ENCODE results near the gene PSMD2.

PSMD2 gene

GRCh38 chr3:184343200-184343876, 44.3 kb downstream of the PSMD2 start:
- no peak for DNase-seq

GRCh38 chr3:184344579-184345316, 45.7 kb downstream of the PSMD2 start:
- no peak for DNase-seq

GRCh38 chr3:184345317-184346144, 46.5 kb downstream of the PSMD2 start:
- peak; percentile 73 to 88 for DNase-seq

GRCh38 chr3:184346480-184347190, 47.6 kb downstream of the PSMD2 start:
- no peak for DNase-seq

GRCh38 chr3:184347321-184348056, 48.4 kb downstream of the PSMD2 start:
- no peak for DNase-seq

- DNase-seq: no peak
Measured at GRCh38 chr3:184348057-184348382, 49.0 kb downstream of the PSMD2 start.

GRCh38 chr3:184349563-184350470, 50.8 kb downstream of the PSMD2 start:
- no peak for DNase-seq

- no peak for DNase-seq
Measured at GRCh38 chr3:184350618-184351017, 51.6 kb downstream of the PSMD2 start.

- no peak for DNase-seq
Measured at GRCh38 chr3:184351511-184352148, 52.6 kb downstream of the PSMD2 start.

DNA sequence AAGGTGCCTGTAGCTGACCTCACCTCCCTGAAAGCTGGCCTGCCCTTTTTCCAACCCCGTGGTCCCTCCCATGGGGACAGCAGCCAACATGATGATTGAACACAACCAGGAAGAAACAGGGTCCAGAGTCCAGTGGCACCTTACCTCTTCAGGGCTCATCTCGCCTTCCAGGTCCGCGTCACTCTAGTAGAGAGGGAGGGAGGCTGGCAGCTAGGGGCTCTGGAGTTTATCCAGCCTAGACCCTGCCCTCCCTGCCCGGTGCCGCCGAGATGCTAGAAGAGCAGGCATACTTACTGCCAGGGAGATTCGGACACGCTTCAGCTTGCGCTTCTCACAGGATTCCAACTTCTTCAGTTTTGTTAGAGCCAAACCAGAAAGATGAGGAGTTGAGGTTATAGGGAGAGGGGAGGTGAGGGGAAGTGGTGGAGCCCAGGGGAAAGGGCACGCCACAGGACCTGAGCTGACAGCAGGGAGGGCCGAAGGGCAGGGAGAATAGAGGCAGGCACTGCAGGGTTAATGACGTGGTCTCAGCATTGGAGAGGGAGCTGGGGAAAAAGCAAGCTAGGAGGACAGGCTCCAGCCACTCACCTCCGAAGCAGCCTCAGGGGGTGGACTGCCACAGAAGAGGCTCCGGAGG, 53.2 kb downstream of the PSMD2 start:
- no peak for DNase-seq

DNA sequence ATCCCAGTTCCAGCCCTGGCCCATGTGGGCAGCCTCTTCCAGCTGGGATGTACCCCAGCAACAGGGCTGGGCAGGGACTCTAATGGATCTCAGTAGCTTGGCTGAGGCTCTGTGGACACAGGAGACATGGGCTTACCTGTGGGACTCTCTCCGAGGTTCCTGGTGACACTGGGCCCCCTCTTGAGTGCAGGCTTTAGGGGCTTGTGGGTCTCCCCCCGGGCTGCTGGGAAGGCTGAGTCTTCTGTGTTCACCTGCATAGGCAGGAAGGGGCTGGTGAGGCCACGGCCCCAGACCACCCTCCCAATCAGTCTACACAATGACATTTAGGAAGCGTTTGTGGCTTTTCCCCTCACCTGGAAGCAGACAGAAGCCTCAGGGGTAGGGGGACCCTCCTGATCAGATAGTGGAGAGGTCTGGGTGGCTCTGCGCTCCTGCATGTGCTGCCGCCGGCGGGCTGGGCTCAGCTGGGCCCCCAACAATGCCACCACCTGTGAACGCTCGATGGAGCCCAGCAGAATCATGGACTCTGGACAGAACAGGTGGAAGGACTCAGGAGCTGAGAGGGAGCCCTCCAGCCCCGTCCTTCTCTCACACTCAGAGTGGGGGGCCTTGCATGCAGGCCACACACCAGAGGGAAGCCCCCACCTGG, 54.0 kb downstream of the PSMD2 start:
- no peak for DNase-seq

DNA sequence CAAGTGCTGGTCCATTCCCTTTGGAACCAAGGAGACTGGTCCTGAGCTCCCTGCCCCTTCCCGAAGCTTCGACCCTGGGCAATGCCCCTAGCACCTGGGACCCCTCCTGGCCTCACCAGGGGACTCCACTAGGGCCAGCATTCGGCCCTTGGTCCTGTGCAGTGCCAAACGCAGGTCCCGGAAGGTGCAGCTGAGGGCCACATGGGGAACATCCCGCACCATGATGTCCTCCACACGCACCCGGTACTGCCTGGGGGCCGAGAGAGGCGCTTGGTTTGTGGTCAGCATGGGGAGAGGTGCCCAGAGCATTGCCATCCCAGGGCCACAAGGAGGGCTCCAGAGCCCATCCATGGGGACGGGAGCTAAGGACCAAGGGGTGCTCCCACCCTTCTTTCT, 54.5 kb downstream of the PSMD2 start:
- no peak for DNase-seq

- peak; percentile 20 to 44 for DNase-seq
Measured at GRCh38 chr3:184354121-184354728, 55.2 kb downstream of the PSMD2 start.

DNA sequence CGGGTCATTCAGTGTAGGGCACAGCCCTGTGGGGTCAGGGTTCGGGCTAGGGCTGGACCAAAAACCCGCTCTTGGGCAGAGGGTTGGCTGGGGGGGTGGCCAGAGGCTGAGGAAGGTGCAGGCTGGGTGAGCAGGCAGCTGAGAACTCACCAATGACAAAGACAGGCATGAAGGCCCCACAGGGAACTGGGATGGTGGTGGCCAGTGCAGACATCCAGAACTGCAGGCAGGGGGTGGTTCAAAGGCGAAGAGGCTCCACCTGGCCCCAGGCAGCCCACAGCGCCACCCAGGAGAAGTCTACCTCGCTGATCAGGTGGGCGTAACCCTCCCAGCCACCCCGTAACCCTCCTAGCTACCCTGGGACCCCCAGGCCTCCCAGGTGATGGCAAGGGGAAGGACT, 55.7 kb downstream of the PSMD2 start:
- no peak for DNase-seq

DNA sequence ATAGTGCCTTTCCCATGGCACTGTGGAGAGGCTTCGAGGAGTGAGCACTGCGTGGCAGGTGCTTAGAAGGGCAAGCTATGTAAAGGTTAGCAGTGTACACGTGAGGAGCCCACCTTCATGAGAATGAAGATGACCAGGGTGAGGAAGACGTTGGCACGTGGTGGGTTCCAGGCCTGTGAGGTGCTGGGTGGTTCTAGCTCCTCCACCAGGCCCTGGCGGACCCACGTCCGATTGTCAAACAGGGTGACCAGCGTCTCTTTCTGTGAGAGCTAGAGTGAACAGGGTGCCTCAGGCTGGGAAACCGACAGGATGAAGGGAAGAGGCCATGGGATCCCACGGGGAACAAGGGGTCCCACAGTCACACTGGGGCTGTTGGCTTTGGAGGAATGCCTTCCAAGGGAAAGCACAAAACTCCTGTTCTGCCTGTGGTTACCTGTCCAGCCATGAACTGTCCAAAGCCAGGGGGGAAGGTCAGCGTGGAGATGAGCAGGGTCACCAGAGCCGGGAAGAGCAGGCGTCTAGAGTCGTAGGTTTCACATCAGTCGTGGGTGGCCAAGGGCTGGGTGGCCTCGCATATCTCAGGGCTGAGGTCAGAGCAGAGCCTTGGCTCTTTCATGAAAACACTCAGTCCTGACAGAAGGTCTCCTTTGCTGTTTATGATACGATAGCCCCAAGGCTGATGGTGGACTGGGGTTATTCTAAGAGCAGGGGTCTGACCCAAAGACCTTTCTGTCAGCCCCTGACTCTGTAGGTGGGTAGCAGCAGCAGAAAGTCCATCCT, 56.4 kb downstream of the PSMD2 start:
- DNase-seq: no peak

DNA sequence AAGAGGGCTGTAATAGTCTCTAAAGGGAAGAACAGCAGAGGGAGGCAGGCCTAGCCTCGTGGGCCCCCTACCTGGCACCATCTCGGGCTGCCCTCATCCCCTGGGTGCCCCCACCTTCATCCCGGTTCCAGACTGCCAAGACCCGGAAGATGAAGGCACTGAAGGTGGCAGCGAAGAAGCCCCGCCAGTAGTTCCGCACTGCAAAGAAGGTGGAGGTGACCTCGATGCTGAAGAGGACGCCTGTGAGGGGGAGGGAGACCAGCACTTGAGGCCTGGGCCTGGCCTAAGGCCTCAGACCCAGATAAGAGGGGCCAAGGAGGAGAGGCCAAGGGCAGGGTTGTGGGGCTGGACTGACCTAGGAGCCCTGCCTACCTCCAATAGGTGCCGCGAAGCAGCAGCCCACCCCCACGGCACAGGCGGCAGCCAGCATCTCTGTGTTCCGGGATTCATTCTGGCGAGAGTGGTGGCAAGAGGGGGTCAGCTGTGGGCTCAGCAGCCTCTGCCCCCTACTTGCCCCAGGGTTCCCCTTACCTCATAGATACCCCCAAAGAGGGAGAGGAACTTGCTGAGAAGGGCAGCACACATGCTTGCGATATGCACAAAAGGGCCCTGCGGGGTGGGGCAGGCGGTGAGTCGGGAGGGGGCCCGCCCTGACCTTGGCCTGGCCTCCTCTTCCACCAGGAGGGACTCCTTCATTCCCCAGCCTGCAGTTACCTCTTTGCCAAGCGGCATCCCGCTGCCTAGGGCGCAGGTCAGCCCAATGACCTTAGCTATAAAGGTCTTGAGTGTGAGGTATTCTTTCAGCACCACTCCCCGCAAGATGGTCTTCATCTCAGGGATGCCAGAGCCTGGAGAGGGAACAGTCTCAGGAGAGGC, 58.4 kb downstream of the PSMD2 start:
- no peak for DNase-seq

DNA sequence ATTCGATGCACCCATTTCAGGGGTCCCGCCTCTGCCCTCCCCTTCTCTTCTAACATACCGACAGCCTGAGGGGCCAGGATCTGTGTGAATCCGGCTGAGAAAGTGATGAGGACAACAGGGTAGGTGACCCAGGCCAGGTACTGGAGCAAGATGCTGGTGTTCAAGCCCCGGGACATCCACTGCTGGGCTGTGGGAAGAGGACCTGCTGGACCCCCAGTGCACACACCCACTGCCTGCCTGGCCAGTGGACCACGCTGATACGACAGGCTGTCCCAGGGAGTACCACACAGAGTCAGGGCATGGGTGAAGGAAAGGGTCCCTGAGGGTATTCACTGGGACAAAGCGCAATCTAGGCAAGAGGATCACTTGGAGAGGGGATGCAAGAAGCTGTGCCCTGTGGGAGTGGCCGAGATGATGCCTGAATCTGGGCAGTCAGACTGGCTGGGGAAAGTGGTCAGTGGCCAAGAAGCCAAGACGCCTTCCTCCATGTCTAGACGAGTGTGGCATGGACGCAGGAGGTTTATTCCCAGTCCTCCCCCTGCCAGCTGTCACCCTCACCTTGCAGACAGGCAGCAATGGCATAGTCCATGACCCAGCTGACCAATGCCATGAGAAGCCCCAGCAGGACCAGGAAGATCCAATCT, 59.2 kb downstream of the PSMD2 start:
- no peak for DNase-seq

Measured in NCI-H2081 (cell line).